Ascending aorta (tissue), 2 donors: ENCODE results near the gene FATE1. TPM values are rescaled to one million over a fixed set of nuclear protein-coding genes. Genes with fewer than 3 reads are reported as not detected.

Experiments used
- DNase-seq, 2 donors: peaks; one replicate each; pipeline ENCODE4 v3.0.0-alpha.2; 2019; ENCODE audit warnings: low spot score in 2 of 2
- H3K27ac ChIP-seq, 2 donors: fragments of 200-600 bp; sonication (generic); one replicate each; pipeline ENCODE4 v1.5.1; 2016 to 2017; ENCODE audit warnings: mild to moderate bottlenecking in 1 of 2
- H3K27me3 ChIP-seq: fragments of 200-600 bp; sonication (generic); one replicate; pipeline ENCODE4 v1.5.1; 2017
- H3K36me3 ChIP-seq, 2 donors: fragments of 200-600 bp; sonication (generic); one replicate each; pipeline ENCODE4 v1.5.1; 2016
- H3K4me1 ChIP-seq, 2 donors: fragments of 200-600 bp; sonication (generic); one replicate each; pipeline ENCODE4 v1.5.1; 2016 to 2017; ENCODE audit warnings: mild to moderate bottlenecking in 1 of 2
- H3K4me3 ChIP-seq, 2 donors: fragments of 200-600 bp; sonication (generic); one replicate each; pipeline ENCODE4 v1.5.1; 2016 to 2017; ENCODE audit warnings: mild to moderate bottlenecking in 1 of 2
- H3K9me3 ChIP-seq, 2 donors: fragments of 200-600 bp; sonication (generic); one replicate each; pipeline ENCODE4 v1.5.1; 2016
- intact Hi-C: fragments of 100-400 bp; cut with DNase I; formaldehyde crosslinking; loops from one replicate; pipeline ENCODE4 v1.15.1; 2023
- total RNA-seq: library from RNA; depleted of rRNA; stranded (reverse); fragments of >200 nt; gene quantifications from one replicate; pipeline ENCODE4 v1.1.0, GENCODE V29; 2016
- TF ChIP-seq, protein P1 (sequence below), 3 experiments: fragments of 200-600 bp in 2 of 3; fragments of 450-650 bp in 1 of 3; sonication (generic) in 2 of 3; IDR thresholded peaks; one replicate each; pipeline ENCODE4 v1.5.1; 2016 to 2019; ENCODE audit warnings: antibody characterized with exemption in 3 of 3, mild to moderate bottlenecking in 1 of 3, moderate library complexity in 1 of 3

Gene FATE1
- total RNA-seq, 1 donor from 2014 or later, result not detected

DNA sequence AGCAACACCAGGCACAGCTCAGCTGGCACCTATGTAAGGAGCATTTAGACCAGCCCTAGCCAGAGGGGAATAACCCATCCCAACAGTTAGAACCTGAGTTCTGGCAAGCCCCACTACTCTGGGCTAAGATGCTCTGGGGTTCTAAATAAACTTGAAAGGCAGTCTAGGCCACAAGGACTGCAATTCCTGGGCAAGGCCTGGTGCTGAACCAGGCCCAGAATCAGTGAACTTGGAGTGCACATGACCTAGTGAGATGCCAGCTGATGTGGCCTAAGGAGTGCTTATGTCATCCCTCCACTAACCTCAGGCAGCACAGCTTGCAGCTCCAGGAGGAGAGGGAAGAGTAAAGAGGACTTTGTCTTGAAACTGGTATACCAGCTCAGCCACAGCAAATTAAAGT, 28.2 kb upstream of the FATE1 start:
- Histone ChIP-seq H3K27ac (no peak overlapping the region), H3K36me3 (no peaks in the 10 kb centered on the region), H3K4me3 (no peak overlapping the region), H3K27me3 (no peaks in the 10 kb centered on the region), H3K4me1 (no peaks in the 10 kb centered on the region), H3K9me3 (no peaks in the 10 kb centered on the region)
- intact Hi-C loops, result no loop called here
- no peak for DNase-seq
- TF ChIP-seq, protein P1, sequence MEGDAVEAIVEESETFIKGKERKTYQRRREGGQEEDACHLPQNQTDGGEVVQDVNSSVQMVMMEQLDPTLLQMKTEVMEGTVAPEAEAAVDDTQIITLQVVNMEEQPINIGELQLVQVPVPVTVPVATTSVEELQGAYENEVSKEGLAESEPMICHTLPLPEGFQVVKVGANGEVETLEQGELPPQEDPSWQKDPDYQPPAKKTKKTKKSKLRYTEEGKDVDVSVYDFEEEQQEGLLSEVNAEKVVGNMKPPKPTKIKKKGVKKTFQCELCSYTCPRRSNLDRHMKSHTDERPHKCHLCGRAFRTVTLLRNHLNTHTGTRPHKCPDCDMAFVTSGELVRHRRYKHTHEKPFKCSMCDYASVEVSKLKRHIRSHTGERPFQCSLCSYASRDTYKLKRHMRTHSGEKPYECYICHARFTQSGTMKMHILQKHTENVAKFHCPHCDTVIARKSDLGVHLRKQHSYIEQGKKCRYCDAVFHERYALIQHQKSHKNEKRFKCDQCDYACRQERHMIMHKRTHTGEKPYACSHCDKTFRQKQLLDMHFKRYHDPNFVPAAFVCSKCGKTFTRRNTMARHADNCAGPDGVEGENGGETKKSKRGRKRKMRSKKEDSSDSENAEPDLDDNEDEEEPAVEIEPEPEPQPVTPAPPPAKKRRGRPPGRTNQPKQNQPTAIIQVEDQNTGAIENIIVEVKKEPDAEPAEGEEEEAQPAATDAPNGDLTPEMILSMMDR (IDR thresholded peaks at IDR 0.05), result no peak

- no peaks in the 10 kb centered on the region for H3K36me3 ChIP-seq
- intact Hi-C loops, result no loop called here
These were observed 27.1 kb upstream of the FATE1 start for GRCh38 chrX:151688695-151689094.

DNA sequence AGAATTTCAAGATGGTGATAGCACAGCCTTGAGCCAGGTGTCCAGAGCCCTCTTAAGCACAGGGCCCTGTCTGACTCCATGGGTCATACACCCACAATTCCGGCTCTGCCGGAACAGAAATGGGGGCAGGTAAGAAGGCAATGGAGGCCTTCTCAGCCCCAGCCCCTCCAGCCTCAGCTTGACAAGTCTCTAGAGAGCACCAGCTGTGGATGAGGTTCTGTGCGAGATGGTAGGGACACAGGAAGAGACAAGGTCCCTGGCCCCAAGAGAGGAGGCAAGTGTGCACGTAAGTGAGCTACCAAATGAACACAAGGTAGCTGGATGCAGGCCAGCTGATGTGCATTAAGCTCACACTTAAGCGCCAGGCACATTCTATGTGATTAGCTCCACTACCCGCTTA, 23.0 kb upstream of the FATE1 start:
- no peaks in the 10 kb centered on the region for H3K27me3 ChIP-seq
- intact Hi-C loops, result no loop called here
- no peak overlapping the region for H3K27ac ChIP-seq
- no peaks in the 10 kb centered on the region for H3K36me3 ChIP-seq
- DNase-seq, result no peak
- H3K9me3 ChIP-seq, result no peaks in the 10 kb centered on the region
- H3K4me3 ChIP-seq, result no peak overlapping the region
- TF ChIP-seq, protein P1 (IDR thresholded peaks at IDR 0.05), result no peak
- no peaks in the 10 kb centered on the region for H3K4me1 ChIP-seq

More at GRCh38 chrX:151688695-151689094, 27.1 kb upstream of the FATE1 start:
- no peaks in the 10 kb centered on the region for H3K27me3 ChIP-seq
- TF ChIP-seq, protein P1 (IDR thresholded peaks at IDR 0.05), result no peak
- H3K4me3 ChIP-seq, result no peak overlapping the region
- no peaks in the 10 kb centered on the region for H3K4me1 ChIP-seq
- H3K9me3 ChIP-seq, result no peaks in the 10 kb centered on the region
- H3K27ac ChIP-seq, result no peak overlapping the region
- no peak for DNase-seq

GRCh38 chrX:151694121-151694520, 21.7 kb upstream of the FATE1 start:
- no peak for DNase-seq
- H3K4me3 ChIP-seq, result no peak overlapping the region
- no peak overlapping the region for H3K27ac ChIP-seq
- intact Hi-C loops, result no loop called here
- no peaks in the 10 kb centered on the region for H3K27me3 ChIP-seq
- TF ChIP-seq, protein P1 (IDR thresholded peaks at IDR 0.05), result no peak
- H3K9me3 ChIP-seq, result no peaks in the 10 kb centered on the region
- no peaks in the 10 kb centered on the region for H3K36me3 ChIP-seq
- no peaks in the 10 kb centered on the region for H3K4me1 ChIP-seq

GRCh38 chrX:151694661-151695582, 20.9 kb upstream of the FATE1 start, which contains the start of gene PRRG3:
TSS of gene PRRG3 (plus strand) at chrX:151695458. CDS start at chrX:151698815, 3,357 bp downstream.
- intact Hi-C loops, result no loop called here
- H3K27ac ChIP-seq, result no peak within 1 kb of the TSS
- no peaks in the 10 kb centered on the region for H3K36me3 ChIP-seq
- H3K4me1 ChIP-seq, result no peaks in the 10 kb centered on the region
- H3K9me3 ChIP-seq, result no peaks in the 10 kb centered on the region
- TF ChIP-seq, protein P1 (IDR thresholded peaks at IDR 0.05), result no peak
- no peak for DNase-seq
- no peak within 1 kb of the TSS for H3K4me3 ChIP-seq
- no peaks in the 10 kb centered on the region for H3K27me3 ChIP-seq
